A549 (cell line): ENCODE measurements around the gene MEF2C. TPM values are rescaled to one million over a fixed set of nuclear protein-coding genes. Genes with fewer than 3 reads are reported as not detected.

ENCODE experiments used
- ATAC-seq, 2 experiments: fragments of 200-7000 bp in 1 of 2; fragments of >200 bp in 1 of 2; cut with Nextera tagmentation in 1 of 2; cut with Tn5 transposase in 1 of 2; 3 replicates each; pipeline versions ENCODE4 v1.8.0 to v1.9.1; 2018 to 2020; ENCODE audit warnings: mild to moderate bottlenecking in 1 of 2, moderate library complexity in 1 of 2
- CTCF ChIA-PET: fragments of 300-600 bp; sonication (Branson Sonifier 250); formaldehyde crosslinking; extraction: SDS; loops from one replicate; lab custom pipeline; 2021; ENCODE audit warnings: antibody characterized with exemption, inconsistent platforms; lab: Yijun Ruan, JAX
- POLR2A ChIA-PET: fragments of 350-600 bp; formaldehyde crosslinking; extraction: SDS; loops from one replicate; lab custom pipeline; 2021; ENCODE audit warnings: antibody characterized with exemption, inconsistent platforms; lab: Yijun Ruan, JAX
- DNase-seq, 2 experiments: peaks; one replicate each; pipeline versions ENCODE4 v3.0.0 to v3.0.0-alpha.2; 2011 to 2016; ENCODE audit warnings: low read depth in 1 of 2, low spot score in 1 of 2
- FAIRE-seq: peaks from 2 replicates; lab custom pipeline; 2011; peaks lifted over from hg19 to GRCh38; lab: Jason Lieb, UNC
- H3K27ac ChIP-seq, 2 experiments: fragments of >200 bp; sonication (Bioruptor Twin); formaldehyde crosslinking; 3 replicates each; pipeline ENCODE4 v1.5.1; 2016 to 2017
- H3K4me1 ChIP-seq: fragments of >200 bp; sonication (Bioruptor Twin); formaldehyde crosslinking; 3 replicates; pipeline ENCODE4 v1.6.1; 2016
- H3K4me2 ChIP-seq: fragments of >200 bp; sonication (Bioruptor Twin); formaldehyde crosslinking; 3 replicates; pipeline ENCODE4 v1.6.1; 2016
- H3K4me3 ChIP-seq: fragments of >200 bp; sonication (Bioruptor Twin); formaldehyde crosslinking; 3 replicates; pipeline ENCODE4 v1.5.1; 2016
- H3K9me3 ChIP-seq: fragments of >200 bp; sonication (Bioruptor Twin); formaldehyde crosslinking; 3 replicates; pipeline ENCODE4 v1.6.1; 2016
- BHLHE40 ChIP-seq: IDR thresholded peaks from 2 replicates; pipeline ENCODE4 v1.6.1; 2012; ENCODE audit warnings: low read depth, low read length, inconsistent platforms
- CBX2 ChIP-seq: fragments of 200-600 bp; sonication (generic); IDR thresholded peaks from 2 replicates; pipeline ENCODE4 v1.6.1; 2016; ENCODE audit warnings: low read depth, mild to moderate bottlenecking, borderline replicate concordance
- CBX8 ChIP-seq: fragments of 200-600 bp; sonication (generic); IDR thresholded peaks from 2 replicates; pipeline ENCODE4 v1.6.1; 2016
- CEBPB ChIP-seq, 2 experiments: fragments of >200 bp in 1 of 2; sonication (Bioruptor Twin) in 1 of 2; formaldehyde crosslinking in 1 of 2; IDR thresholded peaks; 2 replicates each; pipeline ENCODE4 v1.6.1; 2012 to 2016
- HDAC2 ChIP-seq: fragments of 200-600 bp; sonication (generic); IDR thresholded peaks from 2 replicates; pipeline ENCODE4 v1.6.1; 2016
- HEYL ChIP-seq: fragments of 250-450 bp; sonication (Bioruptor Pico); IDR thresholded peaks from 2 replicates; pipeline ENCODE4 v1.8.0; 2021; ENCODE audit warnings: mild to moderate bottlenecking, moderate library complexity
- JUN ChIP-seq, 2 experiments: fragments of >200 bp; sonication (Bioruptor Twin); formaldehyde crosslinking; IDR thresholded peaks; 2 replicates in 1 of 2; 3 replicates in 1 of 2; pipeline ENCODE4 v1.6.1; 2016 to 2017
- JUNB ChIP-seq: fragments of >200 bp; sonication (Bioruptor Twin); formaldehyde crosslinking; IDR thresholded peaks from 2 replicates; pipeline ENCODE4 v1.6.1; 2016
- KDM1A ChIP-seq: fragments of 200-600 bp; sonication (generic); IDR thresholded peaks from 2 replicates; pipeline ENCODE4 v1.6.1; 2016; ENCODE audit warnings: low read depth, mild to moderate bottlenecking
- KDM5A ChIP-seq: fragments of 200-600 bp; sonication (generic); IDR thresholded peaks from 2 replicates; pipeline ENCODE4 v1.6.1; 2016; ENCODE audit warnings: antibody characterized with exemption, mild to moderate bottlenecking
- MYC ChIP-seq: IDR thresholded peaks from 2 replicates; pipeline ENCODE4 v1.6.1; 2012; ENCODE audit warnings: mild to moderate bottlenecking, inconsistent platforms, low read length, improper control_type of control experiment, borderline replicate concordance
- NFE2L2 ChIP-seq: fragments of 150-350 bp; conservative IDR thresholded peaks from 2 replicates; pipeline ENCODE4 v1.6.1; 2014; ENCODE audit warnings: low read length
- POLR2A ChIP-seq: IDR thresholded peaks from 2 replicates; pipeline ENCODE4 v1.6.1; 2012; ENCODE audit warnings: mild to moderate bottlenecking, low read length
- RARB ChIP-seq: fragments of 250-450 bp; sonication (Bioruptor Pico); IDR thresholded peaks from 2 replicates; pipeline ENCODE4 v1.8.0; 2021; ENCODE audit warnings: mild to moderate bottlenecking, moderate library complexity
- RCOR1 ChIP-seq: fragments of 150-350 bp; IDR thresholded peaks from 2 replicates; pipeline ENCODE4 v1.6.1; 2014; ENCODE audit warnings: antibody characterized with exemption, low read length, low read depth
- RNF2 ChIP-seq: fragments of 200-600 bp; sonication (generic); IDR thresholded peaks from 2 replicates; pipeline ENCODE4 v1.6.1; 2016; ENCODE audit warnings: low read depth, mild to moderate bottlenecking, antibody characterized with exemption, moderate library complexity, borderline replicate concordance
- SREBF2 ChIP-seq: fragments of 450-650 bp; IDR thresholded peaks from 2 replicates; pipeline ENCODE4 v1.6.1; 2014; ENCODE audit warnings: mild to moderate bottlenecking, moderate library complexity
- ZC3H11A ChIP-seq: fragments of 450-650 bp; IDR thresholded peaks from 2 replicates; pipeline ENCODE4 v1.6.1; 2014; ENCODE audit warnings: antibody characterized with exemption, mild to moderate bottlenecking
- WGBS: methylation state at CpG from one replicate; pipeline ENCODE4 v1.1.6; 2017; ENCODE audit errors: missing lambda C conversion rate; 5-methylcytosine and 5-hydroxymethylcytosine counted together
- polyA plus RNA-seq, 4 experiments: library from polyadenylated mRNA; depleted of rRNA in 3 of 4; stranded (reverse); fragments of >200 nt; fragmentation: RNase III in 1 of 4; extraction: RNeasy Plus Mini Kit Qiagen cat#74134 plus additional on column Dnase treatment in 1 of 4; gene quantifications; 2 replicates in 3 of 4; 3 replicates in 1 of 4; pipeline ENCODE4 v1.2.3, GENCODE V29; 2011 to 2017
- TF ChIP-seq, protein P1 (sequence below): IDR thresholded peaks from 2 replicates; pipeline ENCODE4 v1.6.1; 2012; ENCODE audit warnings: low read depth, borderline replicate concordance
- TF ChIP-seq, protein P2 (sequence below): fragments of 200-600 bp; sonication (generic); IDR thresholded peaks from 2 replicates; pipeline ENCODE4 v1.6.1; 2016; ENCODE audit warnings: antibody characterized with exemption, mild to moderate bottlenecking, moderate library complexity
- TF ChIP-seq, protein P3 (sequence below): fragments of 250-450 bp; sonication (Bioruptor Pico); IDR thresholded peaks from 2 replicates; pipeline ENCODE4 v1.5.0; 2020; ENCODE audit warnings: low read depth, mild to moderate bottlenecking, moderate library complexity
- TF ChIP-seq, protein P4 (sequence below): IDR thresholded peaks from 2 replicates; pipeline ENCODE4 v1.6.1; 2012

MEF2C gene
- polyA plus RNA-seq, 2 of the 4 experiments (the other 2 are of a cell fraction) = 0.03 to 0.06 TPM

DNA sequence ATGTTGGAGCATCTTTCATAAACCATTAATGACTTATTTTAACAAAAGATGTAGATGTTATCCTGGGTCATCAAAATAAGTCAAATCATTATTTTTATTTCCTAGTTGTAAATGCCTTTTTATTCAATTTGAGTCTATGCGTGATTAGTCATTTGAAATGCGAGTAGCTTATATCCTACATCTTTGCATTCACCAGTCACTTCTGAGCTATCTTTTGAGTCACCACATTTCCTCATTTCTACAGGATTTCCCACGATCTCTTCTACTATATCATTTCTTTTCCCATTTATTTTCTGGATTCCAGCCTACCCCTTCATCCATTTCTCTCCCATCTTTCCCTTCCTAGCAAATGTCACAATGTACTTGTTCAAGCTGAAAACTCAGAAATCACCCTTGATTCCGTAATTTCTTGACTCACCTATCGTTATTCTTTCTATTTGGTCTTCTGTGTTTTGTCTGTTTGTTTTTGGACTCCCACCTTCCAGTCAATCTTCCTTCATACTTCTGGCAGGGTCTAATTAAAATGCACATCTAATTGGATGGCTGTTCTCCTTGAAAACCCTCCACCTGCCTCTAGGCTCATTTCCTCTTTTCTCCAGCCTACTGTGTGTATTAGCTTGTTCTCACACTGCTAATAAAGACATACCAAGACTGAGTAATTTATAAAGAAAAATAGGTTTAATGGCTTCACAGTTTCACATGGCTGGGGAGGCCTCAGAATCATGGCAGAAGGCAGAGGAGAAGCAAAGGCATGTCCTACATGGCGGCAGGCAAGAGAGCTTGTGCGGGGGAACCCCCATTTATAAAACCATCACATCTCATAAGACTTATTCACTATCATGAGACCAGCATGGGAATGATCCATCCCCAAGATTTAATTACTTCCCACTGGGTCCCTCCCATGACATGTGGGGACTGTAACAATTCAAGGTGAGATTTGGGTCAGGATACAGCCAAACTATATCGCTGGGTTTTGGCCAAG, 112.4 kb downstream of the MEF2C start:
- WGBS = 53% methylated on average over 8 of the region's 8 CpGs
- Histone ChIP-seq H3K9me3 (no peaks in the 10 kb centered on the region), H3K4me1 (no peaks in the 10 kb centered on the region), H3K4me3 (no peak overlapping the region), H3K4me2 (no peak overlapping the region)
- POLR2A ChIA-PET = no interaction called here
- DNase-seq = no peak
- ATAC-seq = no peak
- TF ChIP-seq MYC = no peak
- TF ChIP-seq CBX2 = no peak
- TF ChIP-seq ZC3H11A = no peak
- TF ChIP-seq CEBPB (IDR thresholded peaks at IDR 0.05) = no peak
- TF ChIP-seq HDAC2 = no peak
- no peak for TF ChIP-seq JUNB
- TF ChIP-seq CBX8 = no peak
- no peak for TF ChIP-seq RARB (CRISPR knock-in tag)
- TF ChIP-seq HEYL (CRISPR knock-in tag) = no peak
- no peak for TF ChIP-seq NFE2L2
- TF ChIP-seq, protein P1, sequence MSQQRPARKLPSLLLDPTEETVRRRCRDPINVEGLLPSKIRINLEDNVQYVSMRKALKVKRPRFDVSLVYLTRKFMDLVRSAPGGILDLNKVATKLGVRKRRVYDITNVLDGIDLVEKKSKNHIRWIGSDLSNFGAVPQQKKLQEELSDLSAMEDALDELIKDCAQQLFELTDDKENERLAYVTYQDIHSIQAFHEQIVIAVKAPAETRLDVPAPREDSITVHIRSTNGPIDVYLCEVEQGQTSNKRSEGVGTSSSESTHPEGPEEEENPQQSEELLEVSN = no peak
- TF ChIP-seq RCOR1 = no peak
- TF ChIP-seq, all 56 proteins: peak for 0
- CTCF ChIA-PET = no interaction called here
- FAIRE-seq = no peak
- H3K27ac ChIP-seq = no peak overlapping the region

DNA sequence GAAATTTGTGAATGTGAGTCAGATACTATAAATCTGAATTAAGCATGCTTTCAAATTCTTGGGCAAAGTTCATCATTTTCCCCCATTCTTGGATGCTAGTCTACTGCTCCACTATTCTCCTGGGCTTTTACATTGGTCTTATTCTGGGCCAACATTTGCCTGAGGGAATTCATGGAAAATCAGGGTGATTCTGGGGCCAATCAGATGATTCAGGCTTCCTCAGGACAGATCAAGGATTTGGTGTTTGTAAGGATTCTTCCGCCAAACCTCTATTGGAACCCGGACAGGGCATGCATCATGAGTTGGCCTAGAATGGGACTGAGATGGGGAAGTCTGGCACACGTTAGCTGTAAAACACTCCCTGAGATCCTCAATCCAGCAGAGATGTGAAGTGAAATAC, 113.8 kb downstream of the MEF2C start:
- Histone ChIP-seq H3K4me1 (no peaks in the 10 kb centered on the region), H3K4me3 (no peak overlapping the region), H3K4me2 (no peak overlapping the region), H3K27ac (no peak overlapping the region), H3K9me3 (no peaks in the 10 kb centered on the region)
- DNase-seq (no peak), ATAC-seq (no peak), FAIRE-seq (no peak)
- no peak for TF ChIP-seq RARB (CRISPR knock-in tag)
- TF ChIP-seq KDM5A = no peak
- TF ChIP-seq RCOR1 = no peak
- TF ChIP-seq, protein P2, sequence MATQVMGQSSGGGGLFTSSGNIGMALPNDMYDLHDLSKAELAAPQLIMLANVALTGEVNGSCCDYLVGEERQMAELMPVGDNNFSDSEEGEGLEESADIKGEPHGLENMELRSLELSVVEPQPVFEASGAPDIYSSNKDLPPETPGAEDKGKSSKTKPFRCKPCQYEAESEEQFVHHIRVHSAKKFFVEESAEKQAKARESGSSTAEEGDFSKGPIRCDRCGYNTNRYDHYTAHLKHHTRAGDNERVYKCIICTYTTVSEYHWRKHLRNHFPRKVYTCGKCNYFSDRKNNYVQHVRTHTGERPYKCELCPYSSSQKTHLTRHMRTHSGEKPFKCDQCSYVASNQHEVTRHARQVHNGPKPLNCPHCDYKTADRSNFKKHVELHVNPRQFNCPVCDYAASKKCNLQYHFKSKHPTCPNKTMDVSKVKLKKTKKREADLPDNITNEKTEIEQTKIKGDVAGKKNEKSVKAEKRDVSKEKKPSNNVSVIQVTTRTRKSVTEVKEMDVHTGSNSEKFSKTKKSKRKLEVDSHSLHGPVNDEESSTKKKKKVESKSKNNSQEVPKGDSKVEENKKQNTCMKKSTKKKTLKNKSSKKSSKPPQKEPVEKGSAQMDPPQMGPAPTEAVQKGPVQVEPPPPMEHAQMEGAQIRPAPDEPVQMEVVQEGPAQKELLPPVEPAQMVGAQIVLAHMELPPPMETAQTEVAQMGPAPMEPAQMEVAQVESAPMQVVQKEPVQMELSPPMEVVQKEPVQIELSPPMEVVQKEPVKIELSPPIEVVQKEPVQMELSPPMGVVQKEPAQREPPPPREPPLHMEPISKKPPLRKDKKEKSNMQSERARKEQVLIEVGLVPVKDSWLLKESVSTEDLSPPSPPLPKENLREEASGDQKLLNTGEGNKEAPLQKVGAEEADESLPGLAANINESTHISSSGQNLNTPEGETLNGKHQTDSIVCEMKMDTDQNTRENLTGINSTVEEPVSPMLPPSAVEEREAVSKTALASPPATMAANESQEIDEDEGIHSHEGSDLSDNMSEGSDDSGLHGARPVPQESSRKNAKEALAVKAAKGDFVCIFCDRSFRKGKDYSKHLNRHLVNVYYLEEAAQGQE = no peak
- no peak for TF ChIP-seq JUN (IDR thresholded peaks at IDR 0.05)
- TF ChIP-seq HEYL (CRISPR knock-in tag) = no peak
- TF ChIP-seq, protein P3, sequence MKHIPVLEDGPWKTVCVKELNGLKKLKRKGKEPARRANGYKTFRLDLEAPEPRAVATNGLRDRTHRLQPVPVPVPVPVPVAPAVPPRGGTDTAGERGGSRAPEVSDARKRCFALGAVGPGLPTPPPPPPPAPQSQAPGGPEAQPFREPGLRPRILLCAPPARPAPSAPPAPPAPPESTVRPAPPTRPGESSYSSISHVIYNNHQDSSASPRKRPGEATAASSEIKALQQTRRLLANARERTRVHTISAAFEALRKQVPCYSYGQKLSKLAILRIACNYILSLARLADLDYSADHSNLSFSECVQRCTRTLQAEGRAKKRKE (CRISPR knock-in tag) = no peak
- TF ChIP-seq SREBF2 = no peak
- TF ChIP-seq ZC3H11A = no peak
- TF ChIP-seq KDM1A = no peak
- TF ChIP-seq, protein P4, sequence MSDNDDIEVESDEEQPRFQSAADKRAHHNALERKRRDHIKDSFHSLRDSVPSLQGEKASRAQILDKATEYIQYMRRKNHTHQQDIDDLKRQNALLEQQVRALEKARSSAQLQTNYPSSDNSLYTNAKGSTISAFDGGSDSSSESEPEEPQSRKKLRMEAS = no peak
- TF ChIP-seq POLR2A = no peak
- no peak for TF ChIP-seq JUNB
- no peak for TF ChIP-seq RNF2
- no peak for TF ChIP-seq BHLHE40
- TF ChIP-seq, protein P1 = no peak
- TF ChIP-seq NFE2L2 = no peak
- TF ChIP-seq CBX2 = no peak
- WGBS = 48% methylated on average over 3 of the region's 3 CpGs
- ChIA-PET POLR2A (no interaction called here), CTCF (no interaction called here)
